ENCODE measurements around the gene STX1B.
A peak's percentile ranks its signal among the peaks of the same experiment; 100 is the strongest.
"Not testable (repeated sequence)": the region's sequence is repeated elsewhere in the genome, so short reads cannot be mapped to it uniquely, and the experiment has no call there.

STX1B gene

DNA sequence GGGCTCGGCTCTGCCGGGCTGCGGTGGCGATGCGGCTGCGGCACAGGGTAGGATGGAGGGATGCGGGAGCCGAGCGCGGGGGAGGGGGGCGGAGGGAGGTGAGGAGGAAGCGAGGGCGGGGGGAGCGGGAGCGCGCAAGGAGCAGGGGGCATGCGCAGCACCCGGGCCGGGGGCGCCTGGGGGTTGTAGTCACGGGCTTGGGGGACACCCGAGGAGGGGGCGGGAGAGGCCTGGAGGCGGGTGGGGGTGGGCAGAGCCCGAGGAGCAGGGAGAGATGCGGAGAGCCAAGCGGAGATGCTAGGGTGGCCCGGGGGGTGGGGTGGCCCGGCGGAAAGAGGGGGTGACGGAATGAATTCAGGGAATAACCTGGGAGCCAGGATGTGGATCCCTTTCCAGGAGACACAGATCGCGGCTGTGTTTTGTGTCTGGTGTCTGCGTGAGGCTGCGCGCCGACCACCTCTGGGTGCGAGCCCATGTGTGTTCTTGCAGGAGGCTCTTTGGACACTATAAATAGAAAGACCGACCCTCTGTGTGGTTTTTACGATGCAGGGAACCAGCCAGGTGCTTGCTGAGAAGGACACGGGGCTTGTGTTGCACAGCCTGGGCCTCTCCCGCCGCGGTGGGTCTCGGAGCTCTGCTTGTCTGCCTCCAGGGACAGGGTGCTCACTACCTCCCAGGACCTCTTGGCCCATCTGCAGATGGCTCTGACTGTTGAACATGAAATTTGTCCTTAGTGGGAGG lies at the start of gene STX1B:
Gene STX1B (minus strand): TSS at position 54 of the 741 bp plus-strand sequence. CDS start 242 bp downstream, outside the sequence.
- DNase-seq = peak; percentile 50

DNA sequence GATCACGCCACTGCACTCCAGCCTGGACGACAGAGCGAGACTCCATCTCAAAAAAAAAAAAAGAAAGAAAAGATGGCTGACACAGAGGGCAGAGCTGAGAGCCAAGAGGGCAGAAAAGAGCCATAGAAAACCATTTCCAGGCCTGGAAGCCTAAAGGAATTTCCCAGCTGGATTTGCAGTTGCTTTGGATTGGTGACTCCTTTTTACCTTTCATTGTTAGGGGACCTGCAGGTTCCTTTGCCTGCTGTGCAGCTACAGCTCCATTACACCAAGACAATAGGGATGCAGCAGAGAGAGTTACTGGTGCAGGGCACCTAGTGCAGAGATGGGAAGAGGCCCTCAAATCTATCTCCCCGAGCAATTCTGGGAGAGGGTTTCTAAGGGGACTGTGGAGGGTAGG lies 45.2 kb upstream of the STX1B start:
- DNase-seq = no peak

DNA sequence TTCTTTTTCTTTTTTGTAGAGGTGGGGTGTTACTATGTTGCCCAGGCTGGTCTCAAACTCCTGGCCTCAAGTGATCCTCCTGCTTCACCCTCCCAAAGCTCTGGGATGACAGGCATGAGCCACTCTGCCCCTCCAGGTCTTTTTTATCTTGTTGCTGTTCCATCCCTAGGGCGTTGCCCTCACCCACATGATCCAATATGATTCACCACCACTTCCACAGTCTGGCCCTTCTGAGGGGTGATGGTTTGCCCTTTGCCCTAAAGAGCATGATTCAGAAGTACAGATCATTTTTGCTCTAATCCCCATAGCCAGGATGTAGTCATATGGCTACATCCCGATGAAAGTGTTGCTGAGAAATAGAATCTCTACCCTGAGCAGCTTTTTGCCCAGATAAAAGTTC lies 41.7 kb upstream of the STX1B start:
- no peak for DNase-seq

DNA sequence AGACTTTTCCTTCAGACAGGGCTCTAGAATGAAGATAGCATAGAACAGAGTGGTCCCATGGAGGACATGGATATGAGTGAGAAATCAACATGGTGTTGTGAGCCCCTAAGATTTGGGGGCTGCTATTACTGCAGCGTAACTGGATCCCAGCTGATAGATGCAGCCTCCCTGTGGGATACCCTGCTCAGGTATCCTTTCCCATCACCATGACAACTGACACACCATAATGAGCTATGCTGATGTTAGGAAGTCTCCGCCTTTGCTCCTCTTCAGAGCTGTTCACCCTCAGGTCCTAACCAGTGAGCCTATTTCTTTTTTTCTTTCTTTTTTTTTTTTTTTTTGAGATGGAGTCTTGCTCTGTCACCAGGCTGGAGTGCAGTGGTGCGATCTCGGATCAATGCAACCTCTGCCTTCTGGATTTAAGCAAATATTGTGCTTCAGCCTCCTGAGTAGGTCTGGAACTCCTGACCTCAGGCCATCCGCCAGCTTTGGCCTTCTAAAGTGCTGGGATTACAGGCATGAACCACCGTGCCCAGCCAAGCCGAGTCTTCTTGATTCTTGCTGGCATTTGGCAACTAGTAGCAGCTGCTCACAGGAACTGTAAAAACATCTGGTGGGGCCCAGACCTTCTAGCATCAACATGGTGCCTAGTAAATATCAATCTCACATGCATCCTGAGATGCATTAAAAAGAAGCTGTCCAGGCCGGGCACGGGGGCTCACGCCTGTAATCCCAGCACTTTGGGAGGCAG lies 40.0 kb upstream of the STX1B start:
- no peak for DNase-seq

DNA sequence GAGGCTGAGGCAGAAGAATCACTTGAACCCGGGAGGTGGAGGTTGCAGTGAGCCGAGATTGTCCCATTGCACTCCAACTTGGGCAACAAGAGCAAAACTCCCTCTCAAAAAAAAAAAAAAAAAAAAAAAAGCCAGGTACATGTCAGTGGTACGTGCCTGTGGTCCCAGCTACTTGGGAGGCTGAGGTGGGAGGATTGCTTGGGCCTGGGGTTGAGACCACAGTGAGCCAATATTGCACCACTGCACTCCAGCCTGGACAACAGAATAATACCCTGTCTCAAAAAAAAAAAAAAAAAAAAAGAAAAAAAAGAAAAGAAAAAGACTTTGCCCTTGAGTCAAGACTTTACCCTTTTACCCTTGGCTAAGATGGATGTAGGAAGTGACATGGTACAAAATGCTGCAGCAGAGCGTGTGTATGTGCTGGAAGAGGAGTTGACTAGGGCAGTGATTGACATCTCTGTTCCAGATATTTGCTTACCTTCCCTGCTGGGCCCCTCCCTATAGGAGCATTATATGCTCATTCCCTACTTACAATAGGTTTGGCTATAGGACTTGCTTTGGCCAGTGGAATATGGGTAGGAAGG lies 33.6 kb upstream of the STX1B start:
- no peak for DNase-seq

DNA sequence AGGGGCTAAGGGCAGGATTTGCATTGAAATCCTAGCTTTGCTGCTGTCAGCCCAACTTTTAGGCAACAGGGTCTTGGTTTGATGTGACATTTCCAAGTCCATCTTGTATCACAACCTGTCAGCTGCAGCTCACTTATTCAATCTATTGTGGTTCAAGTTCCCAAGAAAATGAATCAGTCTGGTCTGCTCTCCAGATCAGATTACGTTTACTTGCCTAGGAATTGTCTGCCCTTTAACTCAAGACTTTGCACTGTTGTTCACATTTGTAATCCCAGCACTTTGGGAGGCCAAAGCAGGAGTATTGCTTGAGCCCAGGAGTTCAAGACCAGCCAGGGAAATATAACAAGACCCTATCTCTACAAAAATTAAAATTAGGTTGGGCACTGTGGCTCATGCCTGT lies 32.9 kb upstream of the STX1B start:
- DNase-seq = no peak

DNA sequence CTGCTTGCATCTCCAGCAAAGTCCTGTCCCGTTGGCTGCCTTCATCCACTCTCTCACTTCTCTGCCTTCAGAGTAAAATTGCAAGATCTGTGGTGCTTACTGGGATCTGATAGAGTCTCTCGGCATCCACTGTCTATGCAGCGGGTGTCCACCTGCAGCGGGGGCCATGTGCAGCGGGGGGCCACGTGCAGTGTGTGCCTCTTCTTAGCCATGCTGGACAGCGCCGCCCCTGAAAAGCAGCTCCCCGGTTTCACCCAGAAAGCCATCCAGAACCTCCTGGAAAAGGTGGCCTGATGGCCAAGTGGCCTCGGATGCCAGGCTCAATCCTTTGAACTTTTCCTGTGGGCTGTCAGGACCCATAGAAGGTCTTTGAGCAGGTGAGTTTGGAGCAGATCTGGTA lies 32.4 kb upstream of the STX1B start:
- DNase-seq = no peak

DNA sequence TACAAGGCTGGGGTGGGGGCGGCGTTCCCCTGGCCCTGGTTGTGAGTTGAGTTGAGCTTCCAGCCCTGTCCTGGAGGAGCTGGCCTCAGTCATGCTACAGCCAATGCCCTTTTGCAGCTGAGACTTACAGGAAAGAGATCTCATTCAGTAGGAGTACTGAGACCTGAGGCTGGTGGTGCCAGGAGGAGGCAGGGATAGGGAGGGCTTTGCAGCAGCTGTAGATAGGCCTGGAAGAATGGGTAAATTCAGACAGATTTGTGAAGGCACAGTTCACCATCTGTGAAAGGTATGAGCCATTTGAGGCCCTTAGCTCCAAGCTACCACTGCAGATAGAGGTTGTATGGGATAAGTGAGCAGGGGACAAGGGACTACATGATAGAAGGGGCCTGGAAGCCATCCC lies 28.6 kb upstream of the STX1B start:
- no peak for DNase-seq

DNA sequence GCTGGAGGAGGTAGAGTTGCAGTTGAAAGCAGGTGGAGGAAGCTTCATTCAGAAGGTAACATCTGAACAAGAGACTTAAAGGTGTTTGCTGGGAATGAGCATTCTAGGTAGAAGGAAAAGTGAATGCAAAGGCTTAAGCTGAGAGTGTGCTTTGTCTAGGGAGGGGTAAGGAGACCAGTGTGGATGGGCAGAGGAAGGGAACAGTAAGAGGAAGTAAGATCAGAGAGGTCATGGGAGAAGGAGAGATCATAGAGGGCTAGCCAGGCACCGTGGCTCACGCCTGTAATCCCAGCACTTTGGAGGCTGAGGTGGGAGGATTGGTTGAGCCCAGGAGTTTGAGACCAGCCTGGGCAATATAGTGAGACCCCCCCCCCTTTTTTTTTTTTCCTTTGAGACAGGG lies 26.3 kb upstream of the STX1B start:
- DNase-seq = no peak

DNA sequence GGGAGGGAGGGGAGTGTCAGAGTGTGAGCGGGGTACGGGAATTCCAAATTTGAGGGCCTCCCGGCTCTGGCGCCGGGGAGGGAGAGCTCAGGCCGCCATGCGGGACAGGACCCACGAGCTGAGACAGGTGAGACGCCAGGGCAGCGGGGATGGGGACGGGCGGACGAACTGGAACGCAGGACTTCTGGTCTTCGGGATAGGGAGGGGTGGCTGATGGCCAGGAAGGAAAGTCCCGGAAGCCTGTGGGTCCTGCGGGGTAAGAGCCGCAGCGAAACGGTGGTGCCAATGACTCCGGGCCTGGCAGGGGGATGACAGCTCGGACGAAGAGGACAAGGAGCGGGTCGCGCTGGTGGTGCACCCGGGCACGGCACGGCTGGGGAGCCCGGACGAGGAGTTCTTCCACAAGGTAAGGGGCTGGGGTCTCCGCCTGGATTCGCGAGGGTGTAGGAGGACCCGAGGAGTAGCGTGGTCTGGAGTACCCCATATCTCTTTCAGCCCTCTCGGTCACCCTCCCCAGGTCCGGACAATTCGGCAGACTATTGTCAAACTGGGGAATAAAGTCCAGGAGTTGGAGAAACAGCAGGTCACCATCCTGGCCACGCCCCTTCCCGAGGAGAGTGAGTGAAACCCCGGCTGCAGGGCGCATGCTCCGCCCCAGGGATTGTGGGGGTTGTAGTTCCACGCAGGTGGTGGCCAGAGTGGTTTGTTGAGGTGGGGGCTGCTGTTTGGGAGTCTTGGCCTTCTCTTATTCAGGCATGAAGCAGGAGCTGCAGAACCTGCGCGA lies 23.5 kb upstream of the STX1B start:
- peak; percentile 87 for DNase-seq

DNA sequence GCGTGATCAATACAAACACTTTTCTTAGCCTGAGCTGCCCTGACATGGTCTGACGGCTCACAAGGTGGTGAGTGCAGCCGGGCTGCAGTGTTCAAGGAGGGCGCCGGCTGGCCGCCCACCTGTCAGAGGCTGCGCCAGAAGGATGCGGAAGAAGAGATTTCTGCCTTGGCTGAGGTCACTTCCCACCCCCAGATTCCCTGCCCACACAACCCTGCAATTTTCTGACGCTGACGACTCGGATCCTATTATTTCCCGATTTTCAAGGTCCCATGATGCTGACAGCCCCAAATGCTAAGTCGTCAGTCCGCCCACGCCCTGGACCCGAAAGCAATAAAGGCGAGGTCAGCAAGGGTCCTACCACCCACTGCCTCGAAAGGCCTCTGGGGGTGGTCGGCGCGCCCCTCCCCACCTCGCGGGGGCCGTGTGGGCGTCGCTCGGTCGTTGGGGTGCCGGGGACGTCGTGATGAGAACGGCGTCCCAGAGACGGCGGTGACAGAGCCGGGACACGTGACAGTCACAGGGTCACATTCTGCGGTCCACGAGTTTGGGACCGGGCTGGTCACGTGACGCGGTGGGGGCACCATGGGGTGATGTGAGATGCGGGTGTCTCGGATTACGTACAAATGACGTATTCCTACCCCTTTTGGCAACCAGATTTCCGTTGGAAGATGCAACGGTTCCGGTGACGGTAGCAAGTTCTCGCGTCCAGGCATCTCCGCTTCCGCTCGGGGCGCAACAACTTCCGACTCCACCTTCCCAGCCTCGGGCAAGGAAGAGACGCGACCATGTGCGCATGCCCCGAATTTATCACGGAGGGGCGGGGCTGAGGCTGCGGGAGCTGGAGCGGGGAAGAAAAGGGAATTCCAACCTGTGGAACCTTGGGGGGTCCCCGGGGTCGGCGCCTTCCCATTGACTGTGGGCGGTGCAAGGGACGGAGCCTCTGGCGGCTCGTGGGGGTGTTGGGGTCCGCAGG lies 22.6 kb upstream of the STX1B start, which contains the start of gene STX4:
Gene STX4 (plus strand): TSS at position 823 of the 973 bp plus-strand sequence. CDS start 248 bp downstream, outside the sequence.
- peak; percentile 99 for DNase-seq

DNA sequence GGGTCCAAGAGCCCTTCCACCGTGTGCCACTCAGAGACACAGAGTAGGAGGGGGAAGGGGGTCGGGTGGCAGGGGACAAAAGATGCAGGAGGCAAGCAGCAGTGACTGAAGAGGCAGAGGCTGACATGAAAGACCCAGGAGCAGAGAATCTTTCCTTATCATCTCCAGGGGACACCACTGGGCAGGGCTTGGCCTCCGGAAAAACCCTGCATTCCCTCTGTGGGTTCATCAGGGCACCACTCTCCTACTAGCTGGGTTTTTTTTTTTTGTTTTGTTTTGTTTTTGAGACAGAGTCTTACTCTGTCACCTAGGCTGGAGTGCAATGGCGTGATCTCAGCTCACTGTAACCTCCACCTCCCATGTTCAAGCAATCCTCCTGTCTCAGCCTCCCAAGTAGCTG lies 20.8 kb upstream of the STX1B start:
- DNase-seq = no peak

DNA sequence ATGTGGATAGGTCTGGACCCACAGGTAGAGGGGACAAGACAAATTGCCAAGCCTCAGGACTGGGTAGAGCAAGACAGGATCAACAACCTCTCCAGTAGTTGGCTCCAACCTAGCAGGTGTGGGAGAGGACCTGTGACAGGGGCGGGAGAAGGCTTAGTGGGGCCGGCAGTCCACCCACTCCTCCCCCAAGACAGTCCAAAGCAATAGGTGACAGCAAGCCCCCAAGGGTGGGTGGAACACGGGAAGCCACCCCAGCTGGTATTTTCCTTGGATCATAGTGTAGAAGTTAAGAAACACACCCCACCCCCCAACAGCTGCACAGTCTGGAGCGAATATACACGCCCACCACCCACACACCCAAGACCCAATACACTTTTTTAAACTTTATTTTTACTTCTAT lies 18.8 kb upstream of the STX1B start:
- no peak for DNase-seq

DNA sequence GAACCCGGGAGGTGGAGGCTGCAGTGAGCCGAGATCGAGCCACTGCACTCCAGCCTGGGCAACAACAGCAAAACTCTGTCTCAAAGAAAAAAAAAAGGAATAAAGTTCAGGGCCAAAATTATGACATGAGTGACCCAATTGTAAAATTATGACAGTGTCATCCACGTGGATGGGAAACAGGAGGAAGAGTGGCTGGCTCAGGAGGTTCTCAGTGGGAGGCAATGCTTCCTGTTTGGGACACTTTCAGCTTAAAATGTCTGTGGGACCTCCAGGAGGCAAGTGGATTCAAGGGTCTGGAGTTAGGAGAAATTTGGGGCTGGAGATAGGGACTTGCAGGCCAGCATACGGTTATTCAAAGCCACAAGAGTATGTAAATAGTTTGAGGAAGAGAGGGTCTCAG lies 14.9 kb upstream of the STX1B start:
- DNase-seq = no peak

DNA sequence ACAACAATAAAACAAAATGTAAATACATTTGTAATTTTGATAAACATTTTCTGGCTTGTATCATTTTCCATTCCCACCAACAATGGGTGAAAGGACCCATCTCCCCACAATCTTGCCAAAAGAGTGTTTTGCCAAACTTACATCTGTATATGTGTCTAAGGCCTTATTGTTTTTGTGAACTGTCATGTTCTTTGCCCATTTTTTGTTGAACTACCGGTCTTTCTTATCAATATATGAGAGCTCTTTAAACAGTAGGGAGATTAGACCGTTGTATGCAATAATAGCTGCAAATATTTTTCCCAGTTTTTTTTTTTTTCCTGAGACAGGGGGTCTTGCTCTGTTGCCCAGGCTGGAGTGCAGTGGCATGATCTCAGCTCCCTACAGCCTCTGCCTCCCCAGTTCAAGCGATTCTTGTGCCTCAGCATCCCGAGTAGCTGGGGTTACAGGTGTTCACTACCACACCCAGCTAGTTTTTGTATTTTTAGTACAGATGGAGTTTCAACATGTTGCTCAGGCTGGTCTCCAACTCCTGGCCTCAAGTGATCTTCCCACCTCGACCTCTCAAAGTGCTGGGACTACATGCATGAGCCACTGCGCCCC lies 13.3 kb upstream of the STX1B start:
- DNase-seq = no peak

DNA sequence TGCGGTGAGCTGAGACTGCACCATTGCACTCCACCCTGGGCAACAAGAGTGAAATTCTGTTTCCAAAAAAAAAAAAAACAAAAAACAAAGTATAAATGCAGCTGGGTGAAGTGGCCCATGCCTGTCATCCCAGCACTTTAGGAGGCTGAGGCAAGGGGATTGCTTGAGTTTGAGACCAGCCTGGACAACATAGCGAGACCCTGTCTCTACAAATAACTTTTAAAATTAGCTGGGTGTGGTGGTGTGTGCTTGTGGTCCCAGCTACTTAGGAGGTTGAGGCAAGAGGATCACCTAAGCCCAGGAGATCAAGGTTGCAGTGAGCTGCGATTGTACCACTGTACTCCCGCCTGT lies 12.8 kb upstream of the STX1B start:
- no peak for DNase-seq

DNA sequence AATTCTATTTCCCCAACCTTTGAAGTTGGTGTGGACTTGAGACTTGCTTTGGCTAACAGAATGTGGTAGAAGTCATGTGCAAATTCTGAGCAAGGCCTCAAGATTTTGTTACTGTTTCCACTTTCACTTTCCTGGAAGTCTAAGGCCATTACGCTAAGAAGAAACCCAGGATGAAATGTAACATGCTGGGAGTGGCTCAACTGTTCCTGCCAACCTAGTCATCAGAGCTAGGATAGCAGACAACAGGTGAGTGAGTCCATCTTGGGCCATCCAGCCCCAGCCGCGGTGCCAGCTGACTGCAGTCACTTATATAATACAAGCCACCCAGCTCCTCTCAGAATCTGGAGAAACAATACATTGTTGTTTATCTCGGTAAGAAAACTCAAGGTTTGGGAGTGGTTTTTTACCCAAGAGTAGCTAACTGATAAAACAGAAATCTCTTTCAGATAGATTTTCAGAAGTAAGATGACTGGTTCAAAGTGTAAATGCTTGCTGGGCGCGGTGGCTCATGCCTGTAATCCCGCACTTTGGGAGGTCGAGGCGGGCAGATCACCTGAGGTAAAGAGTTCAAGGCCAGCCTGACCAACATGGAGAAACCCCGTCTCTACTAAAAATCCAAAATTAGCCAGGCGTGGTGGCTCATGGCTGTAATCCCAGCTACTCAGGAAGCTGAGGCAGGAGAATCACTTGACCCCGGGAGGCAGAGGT lies 12.3 kb upstream of the STX1B start:
- no peak for DNase-seq

DNA sequence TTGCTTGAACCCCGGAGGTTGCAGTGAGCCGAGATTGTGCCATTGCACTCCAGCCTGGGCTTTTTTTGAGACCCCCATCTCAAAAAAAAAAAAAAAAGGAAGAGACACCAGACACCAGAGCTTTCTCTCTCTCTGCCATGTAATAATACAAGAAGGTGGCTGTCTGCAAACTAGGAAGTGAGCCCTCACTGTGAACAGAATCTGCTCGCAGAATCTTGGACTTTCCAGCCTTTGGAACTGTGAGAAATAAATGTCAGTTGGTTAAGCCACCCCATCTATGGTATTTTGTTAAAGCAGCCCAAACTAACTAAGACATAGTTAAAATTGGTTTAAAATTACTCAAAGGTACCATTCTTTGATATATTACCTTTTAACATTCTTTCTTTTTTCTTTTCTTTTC lies 10.1 kb upstream of the STX1B start:
- no peak for DNase-seq

DNA sequence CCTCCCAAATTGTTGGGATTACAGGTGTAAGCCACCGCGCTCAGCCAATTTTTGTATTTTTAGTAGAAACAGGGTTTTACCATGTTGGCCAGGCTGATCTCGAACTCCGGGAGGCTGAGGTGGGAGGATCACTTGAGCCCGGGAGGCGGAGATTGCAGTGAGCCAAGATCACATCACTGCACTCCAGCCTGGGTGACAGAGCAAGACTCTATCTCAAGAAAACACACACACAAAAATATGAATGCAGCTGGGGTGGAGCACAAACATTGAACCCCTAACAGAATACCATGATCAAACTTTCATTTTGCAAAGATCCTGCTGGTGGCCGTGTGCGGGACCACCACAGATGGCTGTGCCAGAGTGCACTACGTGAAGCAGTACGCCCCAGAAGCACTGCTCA lies 7.3 kb upstream of the STX1B start:
- not testable (repeated sequence) for DNase-seq

DNA sequence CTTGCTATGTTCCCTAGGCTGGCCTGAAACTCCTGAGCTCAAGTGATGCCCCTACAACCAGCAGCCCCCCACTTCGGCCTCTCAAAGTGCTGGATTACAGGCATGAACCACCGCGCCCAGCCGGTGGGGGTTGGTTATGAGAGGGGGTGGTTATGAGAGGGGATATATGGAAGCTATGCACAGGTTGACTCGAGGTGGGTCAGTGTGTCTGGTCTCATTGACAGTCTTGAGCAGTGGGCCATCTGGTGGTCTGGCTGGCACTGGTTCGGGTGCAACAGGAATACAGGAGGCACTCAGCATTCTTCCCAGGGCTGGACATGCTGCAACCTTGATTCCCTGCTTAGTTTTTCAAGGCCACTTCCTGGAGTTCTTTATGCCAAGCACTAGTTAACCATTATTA lies 5.6 kb upstream of the STX1B start:
- DNase-seq = no peak

DNA sequence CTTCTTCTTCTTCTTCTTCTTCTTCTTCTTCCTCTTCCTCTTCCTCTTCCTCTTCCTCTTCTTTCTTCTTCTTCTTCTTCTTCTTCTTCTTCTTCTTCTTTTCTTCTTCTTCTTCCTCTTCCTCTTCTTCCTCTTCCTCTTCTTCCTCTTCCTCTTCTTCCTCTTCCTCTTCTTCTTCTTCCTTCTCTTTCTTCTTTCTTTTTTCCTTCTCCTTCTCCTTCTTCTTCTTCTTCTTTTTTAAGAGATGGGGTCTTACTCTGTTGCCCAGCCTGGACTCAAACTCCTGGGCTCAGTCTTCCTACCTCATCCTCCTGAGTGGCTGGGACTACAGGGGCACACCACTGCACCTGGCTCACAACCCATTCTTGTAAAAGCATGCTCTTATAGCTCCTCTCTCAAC lies 2.9 kb upstream of the STX1B start:
- not testable (repeated sequence) for DNase-seq
